Stimulated activated CD8-positive, alpha-beta memory T cell treated with anti-CD3 and anti-CD28 coated beads, Interleukin-12 subunit alpha, Interleukin-12 subunit beta, amount 100 ng/mL, for 24 hours (primary cell): ENCODE results near the gene GKAP1.
"Not testable (repeated sequence)": the region's sequence is repeated elsewhere in the genome, so short reads cannot be mapped to it uniquely, and the experiment has no call there.

Experiments used
- DNase-seq: peaks from one replicate; pipeline ENCODE4 v3.0.0-alpha.2; 2020; ENCODE audit errors: extremely low read depth

The GKAP1 gene

GRCh38 chr9:83728591-83729368 is 88.8 kb downstream of the GKAP1 start:
- DNase-seq, result not testable (repeated sequence)

GRCh38 chr9:83724436-83724835 is 93.1 kb downstream of the GKAP1 start:
- DNase-seq, result no peak

GRCh38 chr9:83722726-83723495 is 94.7 kb downstream of the GKAP1 start:
- DNase-seq, result no peak

GRCh38 chr9:83721509-83721908 is 96.1 kb downstream of the GKAP1 start:
- DNase-seq, result no peak

- DNase-seq, result no peak
Measured at GRCh38 chr9:83715794-83716193, 101.8 kb downstream of the GKAP1 start.

GRCh38 chr9:83715221-83715620 is 102.3 kb downstream of the GKAP1 start:
- DNase-seq, result no peak

GRCh38 chr9:83714329-83714728 is 103.2 kb downstream of the GKAP1 start:
- DNase-seq, result no peak

- DNase-seq, result no peak
Measured at GRCh38 chr9:83708515-83709158, 108.9 kb downstream of the GKAP1 start.

GRCh38 chr9:83707768-83708514 is 109.6 kb downstream of the GKAP1 start, which contains the start of gene UBQLN1:
UBQLN1 (minus strand) TSS chr9:83707958; CDS start chr9:83707679, 279 bp downstream.
- peak; percentile 76 for DNase-seq

- peak; percentile 28 for DNase-seq
Measured at GRCh38 chr9:83707518-83707767, 110.1 kb downstream of the GKAP1 start.

GRCh38 chr9:83706676-83707517 is 110.7 kb downstream of the GKAP1 start:
- peak; percentile 36 for DNase-seq

GRCh38 chr9:83705219-83705651 is 112.3 kb downstream of the GKAP1 start:
- not testable (repeated sequence) for DNase-seq

GRCh38 chr9:83701769-83702168 is 115.8 kb downstream of the GKAP1 start:
- DNase-seq, result no peak

- no peak for DNase-seq
Measured at GRCh38 chr9:83701286-83701685, 116.3 kb downstream of the GKAP1 start.

- DNase-seq, result no peak
Measured at GRCh38 chr9:83699615-83700014, 118.0 kb downstream of the GKAP1 start.

GRCh38 chr9:83698976-83699585 is 118.5 kb downstream of the GKAP1 start:
- no peak for DNase-seq

- DNase-seq, result no peak
Measured at GRCh38 chr9:83691492-83691891, 126.1 kb downstream of the GKAP1 start.
